ENCODE results near the gene CWC27. TPM values are rescaled to one million over a fixed set of nuclear protein-coding genes. Genes with fewer than 3 reads are reported as not detected.

CWC27 gene
- total and polyA plus RNA-seq, 10 donors, result 11.1 to 22.1 (median 15.9) TPM

GRCh38 chr5:65066387-65067146 is 297.8 kb downstream of the CWC27 start:
- peak overlapping the region in 6 of 8 donors; percentile 18 to 58 (median 40) for H3K27ac ChIP-seq
- peaks cover 0 to 27% (median 13%) of the 10 kb centered on the region in 6 donors for H3K4me1 ChIP-seq
- no peak for DNase-seq
- WGBS, 5 donors, result 48 to 65% (median 56%) methylated on average over 5 of the region's 5 CpGs
- TF ChIP-seq POLR2A (IDR thresholded peaks at IDR 0.05), result no peak
- TF ChIP-seq POLR2AphosphoS5 (IDR thresholded peaks at IDR 0.05), result no peak
- no peak for TF ChIP-seq CTCF (IDR thresholded peaks at IDR 0.05 in 8 of 11, conservative IDR thresholded peaks at IDR 0.05 in 3 of 11)
- no peaks in the 10 kb centered on the region for H3K36me3 ChIP-seq
- intact Hi-C loops (cut with DNase I; ENCODE audit: low total_unique reads), result no loop called here
- no peaks in the 10 kb centered on the region for H3K9me3 ChIP-seq
- no peak overlapping the region for H3K4me3 ChIP-seq
- H3K27me3 ChIP-seq (replicated peaks in 1 of 7), result no peaks in the 10 kb centered on the region

- TF ChIP-seq POLR2AphosphoS5 (IDR thresholded peaks at IDR 0.05) (no peak), CTCF (IDR thresholded peaks at IDR 0.05 in 8 of 11, conservative IDR thresholded peaks at IDR 0.05 in 3 of 11) (no peak), POLR2A (IDR thresholded peaks at IDR 0.05) (no peak)
- Histone ChIP-seq H3K4me1 (peaks cover 0 to 21% (median 13%) of the 10 kb centered on the region in 6 donors), H3K4me3 (no peak overlapping the region), H3K27me3 (replicated peaks in 1 of 7) (no peaks in the 10 kb centered on the region), H3K9me3 (no peaks in the 10 kb centered on the region), H3K27ac (peak overlapping the region in 4 of 8 donors; percentile 18 to 58 (median 53)), H3K36me3 (no peaks in the 10 kb centered on the region)
- 63 to 85% (median 72%) methylated on average over 1 of the region's 1 CpG for WGBS, 5 donors
- intact Hi-C loops (cut with DNase I; ENCODE audit: low total_unique reads), result no loop called here
- DNase-seq, result no peak
Observed at GRCh38 chr5:65067147-65067506, 298.4 kb downstream of the CWC27 start.

Other genes starting within 250 kb of the CWC27 start
- gene SHISAL2B, start 78.4 kb upstream of the CWC27 start, total RNA-seq, result not detected
- gene SHISAL2B, start 78.4 kb upstream of the CWC27 start, polyA plus RNA-seq, result not detected
- 10 to 100 TPM; 10.8 to 18.7 (median 16.4) TPM for gene SREK1IP1, start 239 bp upstream of the CWC27 start, total RNA-seq
- 10 to 100 TPM; 10.5 to 27.3 (median 17.0) TPM for gene SREK1IP1, start 239 bp upstream of the CWC27 start, polyA plus RNA-seq

Data from spleen (tissue), 11 donors.